Body of pancreas (tissue), 4 donors: Measurements from ENCODE around the gene PWWP2B. TPM values are rescaled to one million over a fixed set of nuclear protein-coding genes. Genes with fewer than 3 reads are reported as not detected.

Experiments used
- ATAC-seq: fragments of 150-250 bp; one replicate; pipeline ENCODE4 v1.9.1; 2016
- DNase-seq, 4 donors: peaks; one replicate each; pipeline ENCODE4 v3.0.0-alpha.2; 2019
- H3K27ac ChIP-seq, 4 donors: fragments of 200-600 bp; sonication (generic); 1 replicate in 3 of 4; 2 replicates in 1 of 4; pipeline versions ENCODE4 v1.5.1 to v1.6.1; 2016 to 2019; ENCODE audit warnings: mild to moderate bottlenecking in 1 of 4, mixed read lengths in 1 of 4, moderate library complexity in 1 of 4
- H3K27me3 ChIP-seq, 2 donors: fragments of 200-600 bp; sonication (generic); one replicate each; pipeline ENCODE4 v1.6.0; 2016; ENCODE audit warnings: mild to moderate bottlenecking in 1 of 2
- H3K36me3 ChIP-seq, 2 donors: fragments of 200-600 bp; sonication (generic); replicated peaks in 1 of 2; 2 replicates each; pipeline ENCODE4 v1.5.1; 2016; ENCODE audit warnings: low read depth in 2 of 2; ENCODE audit not compliant: insufficient read depth in 1 of 2
- H3K4me1 ChIP-seq: fragments of 200-600 bp; sonication (generic); one replicate; pipeline ENCODE4 v1.6.0; 2016
- H3K4me3 ChIP-seq, 2 donors: fragments of 200-600 bp; sonication (generic); 1 replicate in 1 of 2; 2 replicates in 1 of 2; pipeline ENCODE4 v1.5.1; 2016 to 2019
- H3K9me3 ChIP-seq, 3 donors: fragments of 200-600 bp; sonication (generic); 1 replicate in 2 of 3; 2 replicates in 1 of 3; pipeline ENCODE4 v1.5.1; 2016
- CTCF ChIP-seq, 7 experiments: fragments of 450-650 bp in 4 of 7; fragments of 200-600 bp in 3 of 7; sonication (generic) in 3 of 7; IDR thresholded peaks; one replicate each; pipeline ENCODE4 v1.5.1; 2016 to 2019; ENCODE audit warnings: antibody characterized with exemption in 7 of 7
- POLR2A ChIP-seq, 3 donors: fragments of 450-650 bp; IDR thresholded peaks; one replicate each; pipeline ENCODE4 v1.6.1; 2016; ENCODE audit warnings: antibody characterized with exemption in 3 of 3, mild to moderate bottlenecking in 2 of 3
- WGBS, 2 donors: methylation state at CpG; one replicate each; pipeline ENCODE4 v1.1.5; 2017; 5-methylcytosine and 5-hydroxymethylcytosine counted together
- intact Hi-C: fragments of 100-400 bp; cut with DNase I; formaldehyde crosslinking; loops from one replicate; pipeline ENCODE4 v1.15.1; 2023
- total RNA-seq, 2 donors: library from RNA; depleted of rRNA; stranded (reverse); fragments of >200 nt; gene quantifications; one replicate each; pipeline ENCODE4 v1.1.0, GENCODE V29; 2016

Gene PWWP2B
- total RNA-seq, 2 donors from 2014 or later, result 31.9 to 46.5 TPM

GRCh38 chr10:132415255-132415654, 18.3 kb downstream of the PWWP2B start:
- no peak for DNase-seq
- no peaks in the 10 kb centered on the region for H3K36me3 ChIP-seq
- TF ChIP-seq CTCF (IDR thresholded peaks at IDR 0.05) (no peak), POLR2A (IDR thresholded peaks at IDR 0.05) (no peak)
- intact Hi-C loops, result no loop called here
- no peak overlapping the region for H3K4me3 ChIP-seq
- no peak for ATAC-seq
- H3K27me3 ChIP-seq, result no peaks in the 10 kb centered on the region
- H3K27ac ChIP-seq, result peak overlapping the region; percentile 31 to 98 (median 96)
- peaks cover 92% of the 10 kb centered on the region for H3K4me1 ChIP-seq
- WGBS, 2 donors, result 80 to 90% methylated on average over 5 of the region's 5 CpGs
- H3K9me3 ChIP-seq, result no peaks in the 10 kb centered on the region

- 83 to 94% methylated on average over 9 to 22 of the region's 22 CpGs for WGBS, 2 donors
- TF ChIP-seq POLR2A (IDR thresholded peaks at IDR 0.05) (no peak), CTCF (IDR thresholded peaks at IDR 0.05) (no peak)
- intact Hi-C loops, result no loop called here
- Histone ChIP-seq H3K36me3 (no peaks in the 10 kb centered on the region), H3K4me3 (no peak overlapping the region), H3K9me3 (no peaks in the 10 kb centered on the region), H3K4me1 (peaks cover 92% of the 10 kb centered on the region), H3K27me3 (no peaks in the 10 kb centered on the region), H3K27ac (peak overlapping the region; percentile 31 to 98 (median 94))
- no peak for ATAC-seq
- no peak for DNase-seq
Observed at GRCh38 chr10:132415956-132416355, 19.0 kb downstream of the PWWP2B start.

- Histone ChIP-seq H3K36me3 (no peaks in the 10 kb centered on the region), H3K27ac (peak overlapping the region; percentile 51 to 98 (median 94)), H3K27me3 (no peaks in the 10 kb centered on the region), H3K4me1 (peaks cover 92% of the 10 kb centered on the region), H3K9me3 (no peaks in the 10 kb centered on the region), H3K4me3 (no peak overlapping the region)
- TF ChIP-seq POLR2A (IDR thresholded peaks at IDR 0.05), result no peak
- no peak for TF ChIP-seq CTCF (IDR thresholded peaks at IDR 0.05)
- no peak for ATAC-seq
- WGBS, 2 donors, result 77% methylated on average over 15 of the region's 32 CpGs; no CpG with 5 or more reads in 1 of the 2 donors
- intact Hi-C loops, result no loop called here
- no peak for DNase-seq
Observed at GRCh38 chr10:132416566-132417256, 19.7 kb downstream of the PWWP2B start.

GRCh38 chr10:132417257-132417910, 20.4 kb downstream of the PWWP2B start:
- peak overlapping the region; percentile 94 to 98 (median 96) for H3K27ac ChIP-seq
- H3K36me3 ChIP-seq, result no peaks in the 10 kb centered on the region
- 44 to 48% methylated on average over 10 to 26 of the region's 26 CpGs for WGBS, 2 donors
- intact Hi-C loops, result no loop called here
- peak; percentile 46 to 69 (median 60) for DNase-seq
- no peaks in the 10 kb centered on the region for H3K9me3 ChIP-seq
- TF ChIP-seq POLR2A (IDR thresholded peaks at IDR 0.05), result no peak
- TF ChIP-seq CTCF (IDR thresholded peaks at IDR 0.05), result no peak
- H3K4me3 ChIP-seq, result no peak overlapping the region
- ATAC-seq, result no peak
- no peaks in the 10 kb centered on the region for H3K27me3 ChIP-seq
- H3K4me1 ChIP-seq, result peaks cover 92% of the 10 kb centered on the region
